K562 (cell line): ENCODE results near the gene NRF1. TPM values are rescaled to one million over a fixed set of nuclear protein-coding genes. Genes with fewer than 3 reads are reported as not detected.

Experiments used
- ARNT ChIP-seq, 2 experiments: fragments of 450-650 bp; IDR thresholded peaks; 2 replicates each; pipeline ENCODE4 v1.6.1; 2016; ENCODE audit warnings: mild to moderate bottlenecking in 1 of 2
- BACH1 ChIP-seq: fragments of 200-800 bp; sonication (Bioruptor generic); IDR thresholded peaks from 2 replicates; pipeline ENCODE4 v1.6.1; 2016; ENCODE audit warnings: missing genetic modification characterization, missing compliant biosample characterization
- ELF2 ChIP-seq: fragments of 250-450 bp; sonication (Bioruptor Pico); IDR thresholded peaks from 2 replicates; pipeline ENCODE4 v1.5.0; 2021; ENCODE audit warnings: mild to moderate bottlenecking
- FOXK2 ChIP-seq, 2 experiments: fragments of 450-650 bp; IDR thresholded peaks in 1 of 2; conservative IDR thresholded peaks in 1 of 2; 2 replicates each; pipeline ENCODE4 v1.6.1; 2016; ENCODE audit warnings: low read depth in 2 of 2, mild to moderate bottlenecking in 1 of 2
- FOXM1 ChIP-seq, 2 experiments: fragments of 450-650 bp in 1 of 2; sonication (generic) in 1 of 2; formaldehyde crosslinking in 1 of 2; IDR thresholded peaks; 2 replicates each; pipeline versions ENCODE4 v1.6.1 to v1.9.0; 2017 to 2022; ENCODE audit warnings: low read depth in 2 of 2, mild to moderate bottlenecking in 2 of 2, missing genetic modification reagents in 1 of 2, moderate library complexity in 1 of 2
- MTA3 ChIP-seq: fragments of 450-650 bp; formaldehyde crosslinking; IDR thresholded peaks from 2 replicates; pipeline ENCODE4 v1.6.1; 2017; ENCODE audit warnings: mild to moderate bottlenecking, borderline replicate concordance
- PCBP2 ChIP-seq: fragments of 200-400 bp; formaldehyde crosslinking; IDR thresholded peaks from 2 replicates; pipeline ENCODE4 v1.6.1; 2018; ENCODE audit warnings: low read length, low read depth, mild to moderate bottlenecking, moderate library complexity; ENCODE audit not compliant: poor library complexity, severe bottlenecking
- PHF8 ChIP-seq: fragments of 200-600 bp; sonication (generic); IDR thresholded peaks from 2 replicates; pipeline ENCODE4 v1.6.1; 2012; ENCODE audit warnings: mixed run types, mild to moderate bottlenecking, inconsistent platforms, low read length, moderate library complexity, borderline replicate concordance
- PML ChIP-seq: IDR thresholded peaks from 2 replicates; pipeline ENCODE4 v1.6.1; 2012; ENCODE audit warnings: low read length, inconsistent platforms
- POU5F1 ChIP-seq: fragments of 150-350 bp; IDR thresholded peaks from 2 replicates; pipeline ENCODE4 v1.6.1; 2014; ENCODE audit warnings: borderline replicate concordance, low read length, low read depth, mild to moderate bottlenecking; ENCODE audit not compliant: partially characterized antibody
- PTTG1 ChIP-seq: fragments of 450-650 bp; IDR thresholded peaks from 2 replicates; pipeline ENCODE4 v1.6.1; 2016; ENCODE audit warnings: low read depth, mild to moderate bottlenecking, missing genetic modification characterization, missing compliant biosample characterization
- SIN3A ChIP-seq, 2 experiments: fragments of 150-350 bp in 1 of 2; IDR thresholded peaks; 2 replicates each; pipeline ENCODE4 v1.6.1; 2011 to 2016; ENCODE audit warnings: borderline replicate concordance in 2 of 2, low read depth in 2 of 2, low read length in 2 of 2, mild to moderate bottlenecking in 2 of 2, moderate library complexity in 2 of 2; ENCODE audit not compliant: control insufficient read depth in 1 of 2
- SRSF9 ChIP-seq: fragments of 200-400 bp; formaldehyde crosslinking; IDR thresholded peaks from 2 replicates; pipeline ENCODE4 v1.6.1; 2017; ENCODE audit warnings: low read depth, low read length, borderline replicate concordance
- TBP ChIP-seq: optimal IDR thresholded peaks from 2 replicates; pipeline ENCODE3; 2011; ENCODE audit warnings: low read depth, low read length, improper control_type of control experiment
- U2AF1 ChIP-seq: fragments of 200-400 bp; formaldehyde crosslinking; optimal IDR thresholded peaks from 2 replicates; pipeline ENCODE3; 2017; ENCODE audit warnings: mild to moderate bottlenecking, low read depth, low read length, moderate library complexity
- ZNF354B ChIP-seq: fragments of 250-450 bp; sonication (Bioruptor Pico); IDR thresholded peaks from 2 replicates; pipeline ENCODE4 v1.4.0; 2020
- ZNF384 ChIP-seq: IDR thresholded peaks from 2 replicates; pipeline ENCODE4 v1.6.1; 2012; ENCODE audit warnings: low read depth, low read length, improper control_type of control experiment
- ZNF583 ChIP-seq: fragments of 250-450 bp; sonication (Bioruptor Pico); IDR thresholded peaks from 2 replicates; pipeline ENCODE4 v1.4.0; 2020
- ZNF75A ChIP-seq: fragments of 450-650 bp; formaldehyde crosslinking; IDR thresholded peaks from 2 replicates; pipeline ENCODE4 v1.4.0; 2020; ENCODE audit warnings: mild to moderate bottlenecking
- ZNF79 ChIP-seq: fragments of 250-450 bp; sonication (Bioruptor Pico); IDR thresholded peaks from 2 replicates; pipeline ENCODE4 v1.4.0; 2020; ENCODE audit warnings: low read depth, mild to moderate bottlenecking, moderate library complexity
- polyA plus RNA-seq, 8 experiments: library from polyadenylated mRNA; depleted of rRNA in 4 of 8; stranded (reverse) in 5 of 8; unstranded in 3 of 8; fragments of >200 nt; fragmentation: Nextera tagmentation in 2 of 8; fragmentation: Illumina TruSeq in 1 of 8; extraction: Ambion mirVana in 2 of 8; extraction: Trizol in 1 of 8; gene quantifications; 2 replicates each; pipeline versions ENCODE4 v1.2.1 to v1.2.3, GENCODE V29; 2011 to 2014; ENCODE audit warnings: inconsistent platforms in 1 of 8, missing spikeins in 1 of 8
- total RNA-seq, 7 experiments: library from RNA; depleted of rRNA in 6 of 7; stranded (reverse); fragments of >200 nt in 6 of 7; fragmentation: Illumina TruSeq in 2 of 7; extraction: Trizol in 2 of 7; gene quantifications; 2 replicates each; pipeline versions ENCODE4 v1.2.1 to v1.2.3, GENCODE V29; 2011 to 2021; ENCODE audit warnings: low replicate concordance in 1 of 7
- TF ChIP-seq, protein P1 (sequence below): fragments of 250-450 bp; sonication (Bioruptor Pico); IDR thresholded peaks from 2 replicates; pipeline ENCODE4 v1.8.0; 2021; ENCODE audit warnings: mild to moderate bottlenecking, moderate library complexity
- TF ChIP-seq, protein P2 (sequence below): sonication (generic); formaldehyde crosslinking; IDR thresholded peaks from 2 replicates; pipeline ENCODE4 v1.8.1; 2023; ENCODE audit warnings: mild to moderate bottlenecking, missing genetic modification reagents
- TF ChIP-seq, protein P3 (sequence below): IDR thresholded peaks from 2 replicates; pipeline ENCODE4 v1.6.1; 2011; ENCODE audit warnings: borderline replicate concordance, low read depth, mild to moderate bottlenecking, moderate library complexity, low read length; ENCODE audit not compliant: insufficient read depth, poor library complexity, severe bottlenecking

Gene NRF1
- total and polyA plus RNA-seq, 9 of the 15 experiments (the other 6 are each of a cell fraction or from before 2014, with no cell fraction given), result 8.6 to 28.8 (median 20.3) TPM

DNA sequence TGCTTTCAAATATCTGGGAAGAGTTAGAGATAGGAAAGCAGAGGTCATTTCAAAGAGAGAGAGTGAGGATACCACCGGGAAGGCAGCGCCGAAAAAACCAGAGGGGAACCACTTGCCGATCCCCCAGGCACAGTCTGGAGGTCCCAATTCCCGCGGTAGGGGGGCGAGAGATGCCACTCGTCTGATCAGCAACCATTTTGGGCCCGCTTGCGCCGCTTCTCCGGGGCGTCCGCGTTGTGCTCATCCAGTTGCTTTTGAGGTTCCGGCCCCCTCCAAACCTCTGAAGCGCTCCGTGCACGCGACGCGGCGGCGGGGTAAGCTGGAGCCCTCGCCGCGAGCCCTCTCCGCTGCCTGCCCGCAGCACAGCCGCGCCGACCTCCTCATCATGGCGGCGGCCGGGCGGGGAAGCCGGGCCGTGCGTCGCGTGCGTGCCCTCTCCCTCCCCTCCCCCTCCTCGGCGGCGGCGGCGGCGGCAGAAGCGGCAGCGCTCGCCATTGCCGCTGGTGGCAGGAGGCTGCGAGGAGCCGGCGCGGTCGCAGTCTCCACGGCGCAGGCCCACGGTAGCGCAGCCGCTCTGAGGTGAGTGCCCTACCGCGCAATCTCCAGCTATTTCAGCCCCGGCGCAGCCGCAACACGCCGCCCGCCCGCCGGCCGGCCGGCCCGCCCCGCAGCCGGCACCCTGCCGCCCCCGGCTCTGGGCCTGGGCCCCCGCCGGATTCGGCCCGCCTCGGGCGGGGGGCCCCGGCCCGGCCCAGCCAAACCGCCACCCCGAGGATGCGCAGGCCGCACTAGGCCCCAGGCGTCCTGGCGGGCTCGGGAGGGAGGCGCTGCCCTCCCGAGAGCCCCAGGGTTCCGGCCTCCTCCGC lies at the start of gene NRF1 (continued):
- TF ChIP-seq SIN3A (IDR thresholded peaks at IDR 0.05; ENCODE audit: borderline replicate concordance in 2 of 2, control insufficient read depth in 1 of 2, low read depth in 2 of 2, low read length in 2 of 2), result peak in 1 of 2 experiments; percentile 14; a peak in 2 of 4 replicates
- TF ChIP-seq, protein P1, sequence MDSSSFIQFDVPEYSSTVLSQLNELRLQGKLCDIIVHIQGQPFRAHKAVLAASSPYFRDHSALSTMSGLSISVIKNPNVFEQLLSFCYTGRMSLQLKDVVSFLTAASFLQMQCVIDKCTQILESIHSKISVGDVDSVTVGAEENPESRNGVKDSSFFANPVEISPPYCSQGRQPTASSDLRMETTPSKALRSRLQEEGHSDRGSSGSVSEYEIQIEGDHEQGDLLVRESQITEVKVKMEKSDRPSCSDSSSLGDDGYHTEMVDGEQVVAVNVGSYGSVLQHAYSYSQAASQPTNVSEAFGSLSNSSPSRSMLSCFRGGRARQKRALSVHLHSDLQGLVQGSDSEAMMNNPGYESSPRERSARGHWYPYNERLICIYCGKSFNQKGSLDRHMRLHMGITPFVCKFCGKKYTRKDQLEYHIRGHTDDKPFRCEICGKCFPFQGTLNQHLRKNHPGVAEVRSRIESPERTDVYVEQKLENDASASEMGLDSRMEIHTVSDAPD (CRISPR knock-in tag), result no peak
- TF ChIP-seq POU5F1, result no peak
- no peak for TF ChIP-seq SRSF9
- peak; percentile 89 for TF ChIP-seq TBP
- peak; percentile 53 for TF ChIP-seq PCBP2
- TF ChIP-seq PTTG1 (tag), result no peak
- TF ChIP-seq, protein P2, sequence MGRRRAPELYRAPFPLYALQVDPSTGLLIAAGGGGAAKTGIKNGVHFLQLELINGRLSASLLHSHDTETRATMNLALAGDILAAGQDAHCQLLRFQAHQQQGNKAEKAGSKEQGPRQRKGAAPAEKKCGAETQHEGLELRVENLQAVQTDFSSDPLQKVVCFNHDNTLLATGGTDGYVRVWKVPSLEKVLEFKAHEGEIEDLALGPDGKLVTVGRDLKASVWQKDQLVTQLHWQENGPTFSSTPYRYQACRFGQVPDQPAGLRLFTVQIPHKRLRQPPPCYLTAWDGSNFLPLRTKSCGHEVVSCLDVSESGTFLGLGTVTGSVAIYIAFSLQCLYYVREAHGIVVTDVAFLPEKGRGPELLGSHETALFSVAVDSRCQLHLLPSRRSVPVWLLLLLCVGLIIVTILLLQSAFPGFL (CRISPR knock-in tag), result no peak
- peak; percentile 97 for TF ChIP-seq MTA3
- TF ChIP-seq, protein P3, sequence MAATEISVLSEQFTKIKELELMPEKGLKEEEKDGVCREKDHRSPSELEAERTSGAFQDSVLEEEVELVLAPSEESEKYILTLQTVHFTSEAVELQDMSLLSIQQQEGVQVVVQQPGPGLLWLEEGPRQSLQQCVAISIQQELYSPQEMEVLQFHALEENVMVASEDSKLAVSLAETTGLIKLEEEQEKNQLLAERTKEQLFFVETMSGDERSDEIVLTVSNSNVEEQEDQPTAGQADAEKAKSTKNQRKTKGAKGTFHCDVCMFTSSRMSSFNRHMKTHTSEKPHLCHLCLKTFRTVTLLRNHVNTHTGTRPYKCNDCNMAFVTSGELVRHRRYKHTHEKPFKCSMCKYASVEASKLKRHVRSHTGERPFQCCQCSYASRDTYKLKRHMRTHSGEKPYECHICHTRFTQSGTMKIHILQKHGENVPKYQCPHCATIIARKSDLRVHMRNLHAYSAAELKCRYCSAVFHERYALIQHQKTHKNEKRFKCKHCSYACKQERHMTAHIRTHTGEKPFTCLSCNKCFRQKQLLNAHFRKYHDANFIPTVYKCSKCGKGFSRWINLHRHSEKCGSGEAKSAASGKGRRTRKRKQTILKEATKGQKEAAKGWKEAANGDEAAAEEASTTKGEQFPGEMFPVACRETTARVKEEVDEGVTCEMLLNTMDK, result peak; percentile 32
- peak; percentile 88 for TF ChIP-seq PHF8
- no peak for TF ChIP-seq ARNT (IDR thresholded peaks at IDR 0.05)
- TF ChIP-seq ZNF354B (CRISPR knock-in tag), result no peak
- no peak for TF ChIP-seq FOXK2 (conservative IDR thresholded peaks at IDR 0.05 in 1 of 2, IDR thresholded peaks at IDR 0.05 in 1 of 2; ENCODE audit: low read depth in 2 of 2)
- TF ChIP-seq ELF2, result peak; percentile 29; the same call in 1 of the 2 replicates
- TF ChIP-seq PML, result peak; percentile 83
- TF ChIP-seq ZNF384, result no peak
- TF ChIP-seq BACH1, result no peak
- peak; percentile 98 for TF ChIP-seq U2AF1
- TF ChIP-seq FOXM1 (IDR thresholded peaks at IDR 0.05; ENCODE audit: low read depth), result no peak
- TF ChIP-seq FOXM1 (CRISPR knock-in tag; IDR thresholded peaks at IDR 0.05; ENCODE audit: low read depth), result peak; percentile 98
- TF ChIP-seq ZNF583 (CRISPR knock-in tag), result peak; percentile 83; the same call in 1 of the 2 replicates
- no peak for TF ChIP-seq ZNF75A (CRISPR knock-in tag)
- no peak for TF ChIP-seq ZNF79 (CRISPR knock-in tag)
